K562 (cell line): ENCODE data around the gene ASIC3. TPM values are rescaled to one million over a fixed set of nuclear protein-coding genes. Genes with fewer than 3 reads are reported as not detected.

Experiments used
- ARID1B ChIP-seq: fragments of 450-650 bp; IDR thresholded peaks from 2 replicates; pipeline ENCODE4 v1.6.1; 2016; ENCODE audit warnings: antibody characterized with exemption, mild to moderate bottlenecking, inconsistent platforms
- ARNT ChIP-seq, 2 experiments: fragments of 450-650 bp; IDR thresholded peaks; 2 replicates each; pipeline ENCODE4 v1.6.1; 2016; ENCODE audit warnings: mild to moderate bottlenecking in 1 of 2
- CGGBP1 ChIP-seq: fragments of 250-450 bp; sonication (Bioruptor Pico); IDR thresholded peaks from 2 replicates; pipeline ENCODE4 v1.9.0; 2021; ENCODE audit warnings: mild to moderate bottlenecking
- CHAMP1 ChIP-seq: fragments of 450-650 bp; IDR thresholded peaks from 2 replicates; pipeline ENCODE4 v1.6.1; 2016; ENCODE audit warnings: mild to moderate bottlenecking
- E2F5 ChIP-seq: sonication (generic); formaldehyde crosslinking; IDR thresholded peaks from 2 replicates; pipeline ENCODE4 v1.8.0; 2022; ENCODE audit warnings: mild to moderate bottlenecking, missing genetic modification reagents
- ERF ChIP-seq: fragments of 450-650 bp; formaldehyde crosslinking; IDR thresholded peaks from 2 replicates; pipeline ENCODE4 v1.4.0; 2020; ENCODE audit warnings: mild to moderate bottlenecking, mixed read lengths
- GABPA ChIP-seq: fragments of 200-800 bp; sonication (Bioruptor generic); conservative IDR thresholded peaks from 2 replicates; pipeline ENCODE4 v1.6.1; 2016; ENCODE audit warnings: low read depth, missing genetic modification characterization, missing compliant biosample characterization
- KAT7 ChIP-seq: sonication (generic); formaldehyde crosslinking; IDR thresholded peaks from 2 replicates; pipeline ENCODE4 v1.8.0; 2022; ENCODE audit warnings: missing genetic modification reagents, mild to moderate bottlenecking, borderline replicate concordance
- KLF10 ChIP-seq: fragments of 250-450 bp; sonication (Bioruptor Pico); IDR thresholded peaks from 2 replicates; pipeline ENCODE4 v1.6.1; 2021; ENCODE audit warnings: matching md5 sums
- MTA3 ChIP-seq: fragments of 450-650 bp; formaldehyde crosslinking; IDR thresholded peaks from 2 replicates; pipeline ENCODE4 v1.6.1; 2017; ENCODE audit warnings: mild to moderate bottlenecking, borderline replicate concordance
- NRF1 ChIP-seq, 2 experiments: fragments of 450-650 bp; IDR thresholded peaks in 1 of 2; conservative IDR thresholded peaks in 1 of 2; 2 replicates each; pipeline ENCODE4 v1.6.1; 2014; ENCODE audit warnings: mild to moderate bottlenecking in 2 of 2
- NUFIP1 ChIP-seq: fragments of 450-650 bp; IDR thresholded peaks from 2 replicates; pipeline ENCODE4 v1.6.1; 2018; ENCODE audit not compliant: partially characterized antibody
- PRDM10 ChIP-seq: fragments of 450-650 bp; IDR thresholded peaks from 2 replicates; pipeline ENCODE4 v1.6.1; 2018; ENCODE audit not compliant: partially characterized antibody
- RBM22 ChIP-seq: fragments of 200-400 bp; formaldehyde crosslinking; IDR thresholded peaks from 2 replicates; pipeline ENCODE4 v1.6.1; 2018; ENCODE audit warnings: low read length, low read depth; ENCODE audit not compliant: poor library complexity, severe bottlenecking
- RFX7 ChIP-seq: fragments of 250-450 bp; sonication (Bioruptor Pico); IDR thresholded peaks from 2 replicates; pipeline ENCODE4 v1.5.1; 2021; ENCODE audit warnings: mild to moderate bottlenecking
- SOX6 ChIP-seq: fragments of 450-650 bp; IDR thresholded peaks from 2 replicates; pipeline ENCODE4 v1.6.1; 2014; ENCODE audit warnings: mild to moderate bottlenecking
- TRIM24 ChIP-seq, 2 experiments: fragments of 450-650 bp; IDR thresholded peaks; 2 replicates each; pipeline ENCODE4 v1.6.1; 2016
- ZEB2 ChIP-seq: fragments of 450-650 bp; IDR thresholded peaks from 2 replicates; pipeline ENCODE4 v1.6.1; 2016
- ZNF197 ChIP-seq: fragments of 200-800 bp; sonication (Bioruptor generic); IDR thresholded peaks from 2 replicates; pipeline ENCODE4 v1.6.1; 2016; ENCODE audit warnings: low read depth, missing genetic modification characterization, missing compliant biosample characterization
- ZNF3 ChIP-seq: fragments of 250-450 bp; sonication (Bioruptor Pico); IDR thresholded peaks from 2 replicates; pipeline ENCODE4 v1.5.0; 2021; ENCODE audit warnings: mild to moderate bottlenecking, moderate library complexity
- ZNF584 ChIP-seq: fragments of 200-800 bp; sonication (Bioruptor generic); IDR thresholded peaks from 2 replicates; pipeline ENCODE4 v1.6.1; 2016; ENCODE audit warnings: low read depth, mild to moderate bottlenecking, missing genetic modification characterization, missing compliant biosample characterization
- ZNF780A ChIP-seq: fragments of 250-450 bp; sonication (Bioruptor Pico); IDR thresholded peaks from 2 replicates; pipeline ENCODE4 v1.5.0; 2021; ENCODE audit warnings: mild to moderate bottlenecking
- ZZZ3 ChIP-seq: fragments of 450-650 bp; IDR thresholded peaks from 2 replicates; pipeline ENCODE4 v1.6.1; 2016; ENCODE audit warnings: antibody characterized with exemption, mild to moderate bottlenecking, moderate library complexity
- polyA plus RNA-seq, 8 experiments: library from polyadenylated mRNA; depleted of rRNA in 4 of 8; stranded (reverse) in 5 of 8; unstranded in 3 of 8; fragments of >200 nt; fragmentation: Nextera tagmentation in 2 of 8; fragmentation: Illumina TruSeq in 1 of 8; extraction: Ambion mirVana in 2 of 8; extraction: Trizol in 1 of 8; gene quantifications; 2 replicates each; pipeline versions ENCODE4 v1.2.1 to v1.2.3, GENCODE V29; 2011 to 2014; ENCODE audit warnings: inconsistent platforms in 1 of 8, missing spikeins in 1 of 8
- total RNA-seq, 7 experiments: library from RNA; depleted of rRNA in 6 of 7; stranded (reverse); fragments of >200 nt in 6 of 7; fragmentation: Illumina TruSeq in 2 of 7; extraction: Trizol in 2 of 7; gene quantifications; 2 replicates each; pipeline versions ENCODE4 v1.2.1 to v1.2.3, GENCODE V29; 2011 to 2021; ENCODE audit warnings: low replicate concordance in 1 of 7

The ASIC3 gene
- total and polyA plus RNA-seq, 9 of the 15 experiments (the other 6 are each of a cell fraction or from before 2014, with no cell fraction given), result 0.11 to 5.0 (median 0.87) TPM

- TF ChIP-seq ZNF197 (CRISPR knock-in tag) (no peak), NUFIP1 (no peak), ERF (CRISPR knock-in tag) (no peak), CGGBP1 (CRISPR knock-in tag) (no peak), KAT7 (CRISPR knock-in tag) (no peak), ARNT (IDR thresholded peaks at IDR 0.05) (peak in 1 of 2 experiments; percentile 8; a peak in 1 of 4 replicates), CHAMP1 (no peak), SOX6 (no peak), ZEB2 (no peak), ZZZ3 (no peak), TRIM24 (IDR thresholded peaks at IDR 0.05) (no peak), NRF1 (conservative IDR thresholded peaks at IDR 0.05 in 1 of 2, IDR thresholded peaks at IDR 0.05 in 1 of 2) (no peak), RBM22 (no peak), KLF10 (CRISPR knock-in tag) (no peak), RFX7 (no peak), ZNF584 (no peak), PRDM10 (no peak), GABPA (tag) (no peak), E2F5 (CRISPR knock-in tag) (no peak), ZNF780A (no peak), ZNF3 (CRISPR knock-in tag) (no peak), ARID1B (no peak), MTA3 (no peak)
These were observed 8.6 kb downstream of the ASIC3 start (continued) for GRCh38 chr7:151056666-151057505.
